HepG2 (cell line): ENCODE data around the gene GLIS2. TPM values are rescaled to one million over a fixed set of nuclear protein-coding genes. Genes with fewer than 3 reads are reported as not detected.

Source experiments
- ATAC-seq: fragments of 200-7000 bp; cut with Tn5 transposase; 3 replicates; pipeline ENCODE4 v1.9.1; 2020; ENCODE audit warnings: mild to moderate bottlenecking, moderate library complexity
- BruUV-seq: library from RNA; stranded (reverse); fragments of 400-500 nt; replicated peaks from 2 replicates; lab custom pipeline; 2021; lab: Mats Ljungman, UMichigan
- CTCF ChIA-PET: fragments of 300-600 bp; formaldehyde crosslinking; extraction: SDS; loops from one replicate; lab custom pipeline; 2021; ENCODE audit warnings: low total read pairs, inconsistent platforms, low intra/inter-chr PET ratio; lab: Yijun Ruan, JAX
- POLR2A ChIA-PET: fragments of 350-600 bp; sonication (Branson Sonifier 250); formaldehyde crosslinking; loops from one replicate; lab custom pipeline; 2020; ENCODE audit warnings: antibody characterized with exemption, inconsistent platforms; lab: Yijun Ruan, JAX
- DNase-seq: peaks from one replicate; pipeline ENCODE4 v3.0.0-alpha.2; 2015; ENCODE audit warnings: low spot score
- FAIRE-seq: peaks from 3 replicates; lab custom pipeline; 2011; peaks lifted over from hg19 to GRCh38; lab: Jason Lieb, UNC
- H2AFZ ChIP-seq: one replicate; pipeline ENCODE4 v1.6.1; 2011; ENCODE audit warnings: low read length, inconsistent platforms
- H3K27ac ChIP-seq: fragments of 300-600 bp; 3 replicates; pipeline ENCODE4 v1.8.0; 2011; ENCODE audit warnings: mixed run types, mild to moderate bottlenecking, mixed read lengths, low read length, inconsistent platforms; ENCODE audit not compliant: insufficient read depth; ENCODE audit errors: extremely low read length
- H3K27me3 ChIP-seq, 2 experiments: fragments of 200-600 bp in 1 of 2; 2 replicates in 1 of 2; 3 replicates in 1 of 2; pipeline versions ENCODE4 v1.6.0 to v1.8.0; 2011; ENCODE audit warnings: low read length in 2 of 2, mild to moderate bottlenecking in 2 of 2, moderate library complexity in 2 of 2, inconsistent platforms in 1 of 2; ENCODE audit not compliant: insufficient read depth in 2 of 2, control insufficient read depth in 1 of 2
- H3K36me3 ChIP-seq, 2 experiments: fragments of 200-600 bp in 1 of 2; replicated peaks in 1 of 2; 2 replicates in 1 of 2; 3 replicates in 1 of 2; pipeline versions ENCODE4 v1.5.1 to v1.8.0; 2011; ENCODE audit warnings: low read length in 2 of 2, inconsistent platforms in 1 of 2; ENCODE audit not compliant: insufficient read depth in 2 of 2, control insufficient read depth in 1 of 2
- H3K4me1 ChIP-seq: 2 replicates; pipeline ENCODE4 v1.5.1; 2012; ENCODE audit warnings: low read length, inconsistent platforms; ENCODE audit not compliant: insufficient read depth
- H3K4me2 ChIP-seq: 2 replicates; pipeline ENCODE4 v1.6.0; 2011; ENCODE audit warnings: low read depth, low read length, inconsistent platforms
- H3K4me3 ChIP-seq, 3 experiments: fragments of 200-600 bp in 1 of 3; sonication (generic), shearing (Covaris generic) in 1 of 3; replicated peaks in 1 of 3; 2 replicates each; pipeline ENCODE4 v1.5.1; 2011 to 2016; ENCODE audit warnings: low read length in 3 of 3, inconsistent platforms in 2 of 3, low read depth in 2 of 3, mild to moderate bottlenecking in 2 of 3, control low read depth in 1 of 3, mixed read lengths in 1 of 3; ENCODE audit not compliant: insufficient read depth in 1 of 3
- H3K79me2 ChIP-seq: one replicate; pipeline ENCODE4 v1.6.1; 2011; ENCODE audit warnings: low read length, inconsistent platforms; ENCODE audit not compliant: insufficient read depth
- H3K9ac ChIP-seq: 2 replicates; pipeline ENCODE4 v1.6.0; 2011; ENCODE audit warnings: mild to moderate bottlenecking, low read depth, low read length, inconsistent platforms; ENCODE audit not compliant: insufficient read depth
- H3K9me3 ChIP-seq: 2 replicates; pipeline ENCODE4 v1.5.1; 2012; ENCODE audit warnings: mild to moderate bottlenecking, low read length
- H4K20me1 ChIP-seq: 2 replicates; pipeline ENCODE4 v1.6.0; 2011; ENCODE audit warnings: inconsistent platforms, mild to moderate bottlenecking, low read length, moderate library complexity; ENCODE audit not compliant: insufficient read depth
- CEBPB ChIP-seq: IDR thresholded peaks from 2 replicates; pipeline ENCODE4 v1.6.1; 2011; ENCODE audit warnings: low read depth, low read length, improper control_type of control experiment, borderline replicate concordance
- HNRNPL ChIP-seq: fragments of 200-400 bp; formaldehyde crosslinking; IDR thresholded peaks from 2 replicates; pipeline ENCODE4 v1.6.1; 2017; ENCODE audit warnings: mild to moderate bottlenecking, low read depth, low read length
- RAD21 ChIP-seq: fragments of 450-650 bp; formaldehyde crosslinking; IDR thresholded peaks from 2 replicates; pipeline ENCODE4 v1.5.0; 2020; ENCODE audit warnings: mild to moderate bottlenecking
- SMC3 ChIP-seq: IDR thresholded peaks from 2 replicates; pipeline ENCODE4 v1.6.1; 2011; ENCODE audit warnings: low read length, improper control_type of control experiment
- STAG1 ChIP-seq: sonication (generic); formaldehyde crosslinking; IDR thresholded peaks from 2 replicates; pipeline ENCODE4 v1.4.0; 2020; ENCODE audit warnings: missing genetic modification reagents
- ZNF326 ChIP-seq: sonication (generic); formaldehyde crosslinking; IDR thresholded peaks from 2 replicates; pipeline ENCODE4 v1.4.0; 2020; ENCODE audit warnings: missing genetic modification reagents, borderline replicate concordance
- WGBS: methylation state at CpG from one replicate; pipeline ENCODE4 v1.1.6; 2017; ENCODE audit warnings: low lambda C conversion rate; 5-methylcytosine and 5-hydroxymethylcytosine counted together
- in situ Hi-C: cut with HindIII; loops from 2 replicates; pipeline ENCODE4 v1.10.0; 2017; ENCODE audit warnings: low pct_unique_long_range_greater_than_20kb; ENCODE audit not compliant: extremely low pct_ligation_motif_present
- intact Hi-C: fragments of 100-400 bp; cut with micrococcal nuclease; formaldehyde crosslinking; loops from one replicate; pipeline ENCODE4 v1.10.0; 2022; ENCODE audit not compliant: unreplicated experiment
- polyA plus RNA-seq, 8 experiments: library from polyadenylated mRNA; depleted of rRNA in 3 of 8; stranded (reverse) in 7 of 8; unstranded in 1 of 8; fragments of >200 nt; fragmentation: Illumina TruSeq in 4 of 8; extraction: Trizol in 4 of 8; gene quantifications; 2 replicates each; pipeline versions ENCODE4 v1.2.1 to v1.2.3, GENCODE V29; 2011 to 2016; ENCODE audit warnings: low read depth in 4 of 8, missing spikeins in 1 of 8, mixed read lengths in 1 of 8; ENCODE audit not compliant: insufficient read depth in 1 of 8
- total RNA-seq, 5 experiments: library from RNA; depleted of rRNA; stranded (reverse); fragments of >200 nt; fragmentation: Illumina TruSeq; extraction: Trizol; gene quantifications; 2 replicates each; pipeline ENCODE4 v1.2.3, GENCODE V29; 2016; ENCODE audit warnings: low read depth in 1 of 5
- TF ChIP-seq, protein P1 (sequence below): IDR thresholded peaks from 2 replicates; pipeline ENCODE4 v1.6.1; 2016; ENCODE audit warnings: missing compliant biosample characterization, missing genetic modification reagents, borderline replicate concordance
- TF ChIP-seq, protein P2 (sequence below): IDR thresholded peaks from 2 replicates; pipeline ENCODE4 v1.6.1; 2016; ENCODE audit warnings: mild to moderate bottlenecking, missing biosample characterization, missing genetic modification reagents
- TF ChIP-seq, protein P3 (sequence below): sonication (generic); formaldehyde crosslinking; IDR thresholded peaks from 2 replicates; pipeline ENCODE4 v1.5.0; 2020; ENCODE audit warnings: mild to moderate bottlenecking, missing genetic modification reagents, moderate library complexity
- TF ChIP-seq, protein P4 (sequence below): sonication (generic); formaldehyde crosslinking; IDR thresholded peaks from 2 replicates; pipeline ENCODE4 v1.9.0; 2022; ENCODE audit warnings: low read depth, missing genetic modification reagents

GLIS2 gene
- total and polyA plus RNA-seq, 2 of the 13 experiments (the other 11 are each of a cell fraction or from before 2014, with no cell fraction given): 0.28 to 0.29 TPM

DNA sequence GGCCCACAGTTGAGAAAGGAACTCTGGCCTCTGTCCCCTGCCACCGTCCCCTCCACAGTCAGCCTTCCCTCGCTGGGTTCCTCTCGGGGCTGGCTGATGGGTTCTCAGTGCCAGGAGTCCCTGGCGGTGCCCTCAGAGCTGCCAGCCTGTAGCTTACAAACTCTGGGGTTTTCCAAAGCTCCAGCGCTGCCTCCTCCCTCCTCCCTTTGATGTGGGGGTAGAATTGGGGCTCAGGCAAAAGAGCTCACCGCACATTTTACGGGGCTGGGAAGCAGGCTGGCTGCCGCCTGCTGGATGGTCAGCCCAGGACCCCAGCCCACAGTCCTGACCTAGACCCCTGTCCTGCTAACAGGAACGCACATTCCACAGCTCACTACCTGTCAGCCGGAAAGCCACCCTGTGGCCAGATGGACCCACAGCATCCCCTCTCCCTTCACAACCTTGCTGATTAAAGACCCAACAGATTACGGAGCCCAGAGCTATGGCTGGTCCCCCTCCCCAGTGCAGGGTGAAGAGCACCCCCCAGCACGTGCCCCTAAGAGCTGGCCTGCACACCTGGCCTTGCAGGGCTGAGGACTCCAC lies 61.8 kb downstream of the GLIS2 start:
- H3K27ac ChIP-seq: peak overlapping the region; percentile 52
- ChIA-PET POLR2A (interaction anchor here (1.1 to 1.4 kb wide), 2 partner anchors 12 to 14 kb away, joined by 3 read pairs; no protein-coding TSS in a partner anchor), CTCF (interaction anchor here (2.1 kb wide), 1 partner anchor 19 kb away, joined by 10 read pairs; no protein-coding TSS in a partner anchor)
- no peaks in the 10 kb centered on the region for H3K9me3 ChIP-seq
- peaks cover 55% of the 10 kb centered on the region for H4K20me1 ChIP-seq
- BruUV-seq: no TSS peak
- H3K79me2 ChIP-seq: peaks cover 49% of the 10 kb centered on the region
- TF ChIP-seq ZNF326 (0 out of 2 replicates have a peak, but pooled peaks have one; percentile 20), SMC3 (peak; percentile 40), CEBPB (no peak), RAD21 (CRISPR knock-in tag) (peak; percentile 18; the same call in 1 of the 2 replicates), STAG1 (0 out of 2 replicates have a peak, but pooled peaks have one; percentile 7), HNRNPL (peak; percentile 70)
- TF ChIP-seq, protein P1, sequence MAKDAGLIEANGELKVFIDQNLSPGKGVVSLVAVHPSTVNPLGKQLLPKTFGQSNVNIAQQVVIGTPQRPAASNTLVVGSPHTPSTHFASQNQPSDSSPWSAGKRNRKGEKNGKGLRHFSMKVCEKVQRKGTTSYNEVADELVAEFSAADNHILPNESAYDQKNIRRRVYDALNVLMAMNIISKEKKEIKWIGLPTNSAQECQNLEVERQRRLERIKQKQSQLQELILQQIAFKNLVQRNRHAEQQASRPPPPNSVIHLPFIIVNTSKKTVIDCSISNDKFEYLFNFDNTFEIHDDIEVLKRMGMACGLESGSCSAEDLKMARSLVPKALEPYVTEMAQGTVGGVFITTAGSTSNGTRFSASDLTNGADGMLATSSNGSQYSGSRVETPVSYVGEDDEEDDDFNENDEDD: no peak
- TF ChIP-seq, protein P2, sequence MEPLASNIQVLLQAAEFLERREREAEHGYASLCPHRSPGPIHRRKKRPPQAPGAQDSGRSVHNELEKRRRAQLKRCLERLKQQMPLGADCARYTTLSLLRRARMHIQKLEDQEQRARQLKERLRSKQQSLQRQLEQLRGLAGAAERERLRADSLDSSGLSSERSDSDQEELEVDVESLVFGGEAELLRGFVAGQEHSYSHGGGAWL (CRISPR knock-in tag): no peak
- TF ChIP-seq, protein P3, sequence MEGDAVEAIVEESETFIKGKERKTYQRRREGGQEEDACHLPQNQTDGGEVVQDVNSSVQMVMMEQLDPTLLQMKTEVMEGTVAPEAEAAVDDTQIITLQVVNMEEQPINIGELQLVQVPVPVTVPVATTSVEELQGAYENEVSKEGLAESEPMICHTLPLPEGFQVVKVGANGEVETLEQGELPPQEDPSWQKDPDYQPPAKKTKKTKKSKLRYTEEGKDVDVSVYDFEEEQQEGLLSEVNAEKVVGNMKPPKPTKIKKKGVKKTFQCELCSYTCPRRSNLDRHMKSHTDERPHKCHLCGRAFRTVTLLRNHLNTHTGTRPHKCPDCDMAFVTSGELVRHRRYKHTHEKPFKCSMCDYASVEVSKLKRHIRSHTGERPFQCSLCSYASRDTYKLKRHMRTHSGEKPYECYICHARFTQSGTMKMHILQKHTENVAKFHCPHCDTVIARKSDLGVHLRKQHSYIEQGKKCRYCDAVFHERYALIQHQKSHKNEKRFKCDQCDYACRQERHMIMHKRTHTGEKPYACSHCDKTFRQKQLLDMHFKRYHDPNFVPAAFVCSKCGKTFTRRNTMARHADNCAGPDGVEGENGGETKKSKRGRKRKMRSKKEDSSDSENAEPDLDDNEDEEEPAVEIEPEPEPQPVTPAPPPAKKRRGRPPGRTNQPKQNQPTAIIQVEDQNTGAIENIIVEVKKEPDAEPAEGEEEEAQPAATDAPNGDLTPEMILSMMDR (CRISPR knock-in tag): peak; percentile 49
- TF ChIP-seq, protein P4, sequence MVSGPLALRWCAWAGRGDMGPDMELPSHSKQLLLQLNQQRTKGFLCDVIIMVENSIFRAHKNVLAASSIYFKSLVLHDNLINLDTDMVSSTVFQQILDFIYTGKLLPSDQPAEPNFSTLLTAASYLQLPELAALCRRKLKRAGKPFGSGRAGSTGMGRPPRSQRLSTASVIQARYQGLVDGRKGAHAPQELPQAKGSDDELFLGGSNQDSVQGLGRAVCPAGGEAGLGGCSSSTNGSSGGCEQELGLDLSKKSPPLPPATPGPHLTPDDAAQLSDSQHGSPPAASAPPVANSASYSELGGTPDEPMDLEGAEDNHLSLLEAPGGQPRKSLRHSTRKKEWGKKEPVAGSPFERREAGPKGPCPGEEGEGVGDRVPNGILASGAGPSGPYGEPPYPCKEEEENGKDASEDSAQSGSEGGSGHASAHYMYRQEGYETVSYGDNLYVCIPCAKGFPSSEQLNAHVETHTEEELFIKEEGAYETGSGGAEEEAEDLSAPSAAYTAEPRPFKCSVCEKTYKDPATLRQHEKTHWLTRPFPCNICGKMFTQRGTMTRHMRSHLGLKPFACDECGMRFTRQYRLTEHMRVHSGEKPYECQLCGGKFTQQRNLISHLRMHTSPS (CRISPR knock-in tag): no peak
- TF ChIP-seq, all 625 proteins: peak for 6
- intact Hi-C loops (loop anchor here (1.0 kb wide), 1 partner anchor 18 kb away; no protein-coding TSS in a partner anchor), in situ Hi-C loops (no loop called here)
- no peak overlapping the region for H3K4me2 ChIP-seq
- H3K27me3 ChIP-seq: no peaks in the 10 kb centered on the region
- FAIRE-seq: no peak
- H3K36me3 ChIP-seq: peaks cover 2 to 10% of the 10 kb centered on the region in 2 experiments
- H3K4me1 ChIP-seq: peaks cover 77% of the 10 kb centered on the region
- WGBS: 95% methylated on average over 6 of the region's 12 CpGs
- DNase-seq: no peak
- H3K4me3 ChIP-seq: no peak overlapping the region; a peak in 1 of 6 replicates
- no peak overlapping the region for H3K9ac ChIP-seq
- peak; percentile 13; the same call in 2 of the 3 replicates for ATAC-seq
- no peak overlapping the region for H2AFZ ChIP-seq
